GM23248 (cell line): ENCODE measurements around the gene DSTN. TPM values are rescaled to one million over a fixed set of nuclear protein-coding genes. Genes with fewer than 3 reads are reported as not detected.

Experiments used
- DNase-seq: peaks from one replicate; pipeline ENCODE4 v3.0.0-alpha.2; 2015
- H2AFZ ChIP-seq: fragments of 200-600 bp; sonication (generic); 2 replicates; pipeline ENCODE4 v1.6.1; 2016; ENCODE audit warnings: antibody characterized with exemption
- H3F3A ChIP-seq: fragments of 200-600 bp; sonication (generic); 2 replicates; pipeline ENCODE4 v1.6.1; 2016; ENCODE audit warnings: mild to moderate bottlenecking, antibody characterized with exemption, mixed run types; ENCODE audit not compliant: insufficient read depth
- H3K27ac ChIP-seq: fragments of 200-600 bp; sonication (generic); 2 replicates; pipeline ENCODE4 v1.5.1; 2016; ENCODE audit warnings: mild to moderate bottlenecking
- H3K27me3 ChIP-seq: fragments of 200-600 bp; sonication (generic); replicated peaks from 2 replicates; pipeline ENCODE4 v1.6.1; 2016; ENCODE audit warnings: mild to moderate bottlenecking; ENCODE audit not compliant: insufficient read depth
- H3K36me3 ChIP-seq: fragments of 200-600 bp; sonication (generic); 2 replicates; pipeline ENCODE4 v1.6.1; 2016; ENCODE audit warnings: low read depth, mild to moderate bottlenecking
- H3K4me1 ChIP-seq: fragments of 200-600 bp; sonication (generic); 2 replicates; pipeline ENCODE4 v1.6.1; 2016; ENCODE audit warnings: mild to moderate bottlenecking; ENCODE audit not compliant: insufficient read depth
- H3K4me2 ChIP-seq: fragments of 200-600 bp; sonication (generic); one replicate; pipeline ENCODE4 v1.6.1; 2016; ENCODE audit warnings: mild to moderate bottlenecking; ENCODE audit not compliant: unreplicated experiment
- H3K4me3 ChIP-seq: fragments of 200-600 bp; sonication (generic); 2 replicates; pipeline ENCODE4 v1.5.1; 2016; ENCODE audit warnings: mild to moderate bottlenecking
- H3K79me2 ChIP-seq: fragments of 200-600 bp; sonication (generic); 2 replicates; pipeline ENCODE4 v1.6.1; 2016; ENCODE audit warnings: mild to moderate bottlenecking; ENCODE audit not compliant: insufficient read depth
- H3K9ac ChIP-seq: fragments of 200-600 bp; sonication (generic); 2 replicates; pipeline ENCODE4 v1.6.1; 2016; ENCODE audit warnings: mild to moderate bottlenecking
- H3K9me2 ChIP-seq: fragments of 200-600 bp; sonication (generic); 2 replicates; pipeline ENCODE4 v1.6.1; 2016; ENCODE audit warnings: mixed run types, mild to moderate bottlenecking, moderate library complexity; ENCODE audit not compliant: insufficient read depth
- H3K9me3 ChIP-seq: fragments of 200-600 bp; sonication (generic); one replicate; pipeline ENCODE4 v1.6.1; 2017; ENCODE audit warnings: low read depth
- H4K20me1 ChIP-seq: fragments of 200-600 bp; sonication (generic); 2 replicates; pipeline ENCODE4 v1.6.0; 2016; ENCODE audit not compliant: insufficient read depth
- EZH2 ChIP-seq: fragments of 200-600 bp; sonication (generic); IDR thresholded peaks from 2 replicates; pipeline ENCODE4 v1.6.1; 2018; ENCODE audit warnings: antibody characterized with exemption, mild to moderate bottlenecking; ENCODE audit not compliant: insufficient read depth, poor library complexity, severe bottlenecking
- EZH2phosphoT487 ChIP-seq: fragments of 200-600 bp; sonication (generic); IDR thresholded peaks from 2 replicates; pipeline ENCODE4 v1.6.1; 2018; ENCODE audit warnings: antibody characterized with exemption, moderate library complexity, mild to moderate bottlenecking, low read depth; ENCODE audit not compliant: insufficient read depth
- WGBS, 2 experiments: methylation state at CpG; one replicate each; pipeline ENCODE4 v1.1.6; 2015 to 2017; ENCODE audit warnings: low lambda C conversion rate in 2 of 2, low coverage in 1 of 2; ENCODE audit errors: missing lambda C conversion rate in 2 of 2; 5-methylcytosine and 5-hydroxymethylcytosine counted together
- in situ Hi-C: fragments of 300-500 bp; cut with MboI; formaldehyde crosslinking; loops from 2 replicates; pipeline ENCODE4 v1.15.0; 2020
- polyA plus RNA-seq: library from polyadenylated mRNA; unstranded; fragments of >200 nt; fragmentation: Nextera tagmentation; extraction: Ambion mirVana; gene quantifications from 2 replicates; pipeline ENCODE4 v1.2.1, GENCODE V29; 2016
- total RNA-seq: library from RNA; depleted of rRNA; stranded (reverse); fragments of >200 nt; shearing (Covaris generic); gene quantifications from 2 replicates; pipeline ENCODE4 v1.2.3, GENCODE V29; 2014

The DSTN gene
- total and polyA plus RNA-seq, 2 experiments from 2014 or later: 338 to 610 TPM

DNA sequence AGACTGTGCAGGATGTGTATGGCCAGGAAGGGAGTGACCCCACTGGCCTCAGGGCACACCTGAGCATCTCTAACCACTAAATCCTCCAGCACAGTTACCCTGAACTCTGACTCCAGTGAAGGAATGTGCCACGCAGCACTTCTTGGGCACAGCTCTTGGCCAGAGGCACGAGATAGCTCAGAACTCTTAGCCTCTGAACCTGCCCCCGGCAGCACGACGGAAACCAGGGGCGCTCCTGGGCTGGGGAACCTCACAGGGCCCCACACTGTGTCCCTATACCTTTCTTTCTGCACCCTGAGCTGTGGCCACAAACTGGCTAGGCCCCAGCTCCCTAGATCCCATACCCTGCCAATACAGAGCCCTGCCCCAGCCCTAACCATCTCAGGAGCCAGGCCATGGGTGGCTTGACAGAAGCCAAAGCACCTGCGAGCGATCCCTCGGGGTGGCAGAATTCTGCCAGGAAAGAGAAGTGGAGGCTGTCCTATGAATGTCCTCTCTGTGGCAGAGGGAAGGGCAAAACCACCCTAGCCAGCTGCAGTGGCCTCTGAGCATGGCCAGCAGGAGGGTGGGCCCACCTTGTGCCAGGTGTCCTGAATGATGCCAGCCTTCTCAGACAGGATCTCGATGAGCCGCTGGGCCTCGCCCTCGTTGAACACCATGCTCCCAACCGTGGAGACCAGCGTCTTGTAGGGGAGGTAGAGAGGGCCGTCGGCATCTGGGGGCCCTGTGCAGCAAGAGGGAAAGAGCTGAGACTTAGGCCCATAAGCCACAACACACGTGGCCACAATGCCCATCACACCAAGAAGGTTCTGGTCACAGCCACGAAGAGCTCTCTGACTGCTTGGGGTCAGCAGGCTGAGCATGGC lies 72.8 kb downstream of the DSTN start:
- no peak overlapping the region for H3K4me3 ChIP-seq
- H4K20me1 ChIP-seq: peaks cover 3% of the 10 kb centered on the region; the same call in 1 of the 2 replicates
- H3K27me3 ChIP-seq: no peaks in the 10 kb centered on the region
- no peak overlapping the region for H2AFZ ChIP-seq
- WGBS, 2 experiments: 71 to 74% methylated on average over 19 of the region's 19 CpGs
- TF ChIP-seq EZH2phosphoT487 (no peak), EZH2 (no peak)
- peaks cover 100% of the 10 kb centered on the region for H3K79me2 ChIP-seq
- in situ Hi-C loops: loop anchor here (25.0 kb wide), 1 partner anchor 645 kb away; the partner anchor contains the start of gene ZNF133
- H3K9ac ChIP-seq: no peak overlapping the region
- H3K9me2 ChIP-seq: no peaks in the 10 kb centered on the region
- DNase-seq: no peak
- no peak overlapping the region for H3K27ac ChIP-seq
- no peaks in the 10 kb centered on the region for H3K9me3 ChIP-seq
- no peak overlapping the region for H3K4me2 ChIP-seq
- H3K4me1 ChIP-seq: no peaks in the 10 kb centered on the region
- no peaks in the 10 kb centered on the region for H3F3A ChIP-seq
- H3K36me3 ChIP-seq: peaks cover 9% of the 10 kb centered on the region; the same call in 1 of the 2 replicates

- H3K27ac ChIP-seq: 0 out of 2 replicates have a peak overlapping the region, but pooled peaks have one; percentile 4
- H3K79me2 ChIP-seq: peaks cover 100% of the 10 kb centered on the region
- H4K20me1 ChIP-seq: peaks cover 3% of the 10 kb centered on the region; the same call in 1 of the 2 replicates
Measured at GRCh38 chr20:17643531-17644188, 73.8 kb downstream of the DSTN start.

DNA sequence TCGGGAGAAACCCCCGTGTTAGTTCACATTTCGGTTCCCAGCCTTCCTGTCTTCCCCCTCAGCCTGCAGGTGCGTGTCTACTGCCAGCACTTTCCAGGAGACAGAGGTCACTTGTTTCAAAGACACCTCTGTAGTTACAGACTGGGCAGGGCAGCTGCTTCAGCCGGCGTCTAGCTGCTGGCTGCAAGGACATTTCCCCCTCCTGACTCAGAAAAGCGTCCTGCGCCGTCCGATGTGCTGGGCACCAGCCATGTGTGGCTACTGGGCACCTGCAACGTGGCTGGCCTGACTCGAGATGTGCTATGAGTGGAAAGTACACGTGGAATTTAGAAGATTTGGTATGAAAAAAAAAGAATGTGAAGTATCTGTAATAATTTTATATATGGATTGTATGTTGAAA lies 74.6 kb downstream of the DSTN start:
- Histone ChIP-seq H3K4me2 (no peak overlapping the region), H3K9me3 (no peaks in the 10 kb centered on the region), H3K4me1 (no peaks in the 10 kb centered on the region), H3K9me2 (no peaks in the 10 kb centered on the region), H4K20me1 (peaks cover 3% of the 10 kb centered on the region; the same call in 1 of the 2 replicates), H3K27me3 (no peaks in the 10 kb centered on the region), H3K27ac (0 out of 2 replicates have a peak overlapping the region, but pooled peaks have one; percentile 4), H3K36me3 (peaks cover 5% of the 10 kb centered on the region; the same call in 1 of the 2 replicates), H3K79me2 (peaks cover 99% of the 10 kb centered on the region), H3K4me3 (no peak overlapping the region), H3F3A (no peaks in the 10 kb centered on the region), H2AFZ (no peak overlapping the region), H3K9ac (no peak overlapping the region)
- 69 to 72% methylated on average over 13 of the region's 13 CpGs for WGBS, 2 experiments
- no peak for DNase-seq
- in situ Hi-C loops: loop anchor here (25.0 kb wide), 1 partner anchor 643 kb away; the partner anchor contains the start of gene ZNF133
- TF ChIP-seq EZH2phosphoT487: no peak
- no peak for TF ChIP-seq EZH2

More at GRCh38 chr20:17643531-17644188, 73.8 kb downstream of the DSTN start:
- Histone ChIP-seq H3K27me3 (no peaks in the 10 kb centered on the region), H3K4me2 (no peak overlapping the region), H2AFZ (no peak overlapping the region), H3K9ac (peak overlapping the region; percentile 33), H3F3A (no peaks in the 10 kb centered on the region), H3K4me3 (no peak overlapping the region), H3K9me3 (no peaks in the 10 kb centered on the region), H3K36me3 (peaks cover 9% of the 10 kb centered on the region; the same call in 1 of the 2 replicates), H3K9me2 (no peaks in the 10 kb centered on the region), H3K4me1 (no peaks in the 10 kb centered on the region)
- no peak for TF ChIP-seq EZH2
- no peak for DNase-seq
- in situ Hi-C loops: loop anchor here (25.0 kb wide), 1 partner anchor 644 kb away; the partner anchor contains the start of gene ZNF133
- 59 to 66% methylated on average over 10 of the region's 10 CpGs for WGBS, 2 experiments

GRCh38 chr20:17645010-17645409 lies 75.1 kb downstream of the DSTN start:
- no peak overlapping the region for H3K27ac ChIP-seq
- peaks cover 5% of the 10 kb centered on the region; the same call in 1 of the 2 replicates for H3K36me3 ChIP-seq
- no peaks in the 10 kb centered on the region for H3F3A ChIP-seq
- H2AFZ ChIP-seq: no peak overlapping the region
- in situ Hi-C loops: loop anchor here (25.0 kb wide), 1 partner anchor 642 kb away; the partner anchor contains the start of gene ZNF133
- H3K4me1 ChIP-seq: peaks cover 4% of the 10 kb centered on the region
- no peak overlapping the region for H3K4me3 ChIP-seq
- H3K9me3 ChIP-seq: no peaks in the 10 kb centered on the region
- no peak overlapping the region for H3K9ac ChIP-seq
- H3K27me3 ChIP-seq: no peaks in the 10 kb centered on the region
- TF ChIP-seq EZH2 (no peak), EZH2phosphoT487 (no peak)
- H4K20me1 ChIP-seq: peaks cover 3% of the 10 kb centered on the region; the same call in 1 of the 2 replicates
- 91 to 92% methylated on average over 14 of the region's 14 CpGs for WGBS, 2 experiments
- no peak for DNase-seq
- H3K9me2 ChIP-seq: no peaks in the 10 kb centered on the region
- peaks cover 98% of the 10 kb centered on the region for H3K79me2 ChIP-seq
- no peak overlapping the region for H3K4me2 ChIP-seq
